HG02642 (cell line): Measurements from ENCODE around the gene EFCAB8.

Experiments used
- ATAC-seq: cut with Tn5 transposase; IDR thresholded peaks from one replicate; pipeline ENCODE4 v1.9.1; 2021; ENCODE audit warnings: mild to moderate bottlenecking; ENCODE audit not compliant: unreplicated experiment, poor library complexity

Gene EFCAB8

DNA sequence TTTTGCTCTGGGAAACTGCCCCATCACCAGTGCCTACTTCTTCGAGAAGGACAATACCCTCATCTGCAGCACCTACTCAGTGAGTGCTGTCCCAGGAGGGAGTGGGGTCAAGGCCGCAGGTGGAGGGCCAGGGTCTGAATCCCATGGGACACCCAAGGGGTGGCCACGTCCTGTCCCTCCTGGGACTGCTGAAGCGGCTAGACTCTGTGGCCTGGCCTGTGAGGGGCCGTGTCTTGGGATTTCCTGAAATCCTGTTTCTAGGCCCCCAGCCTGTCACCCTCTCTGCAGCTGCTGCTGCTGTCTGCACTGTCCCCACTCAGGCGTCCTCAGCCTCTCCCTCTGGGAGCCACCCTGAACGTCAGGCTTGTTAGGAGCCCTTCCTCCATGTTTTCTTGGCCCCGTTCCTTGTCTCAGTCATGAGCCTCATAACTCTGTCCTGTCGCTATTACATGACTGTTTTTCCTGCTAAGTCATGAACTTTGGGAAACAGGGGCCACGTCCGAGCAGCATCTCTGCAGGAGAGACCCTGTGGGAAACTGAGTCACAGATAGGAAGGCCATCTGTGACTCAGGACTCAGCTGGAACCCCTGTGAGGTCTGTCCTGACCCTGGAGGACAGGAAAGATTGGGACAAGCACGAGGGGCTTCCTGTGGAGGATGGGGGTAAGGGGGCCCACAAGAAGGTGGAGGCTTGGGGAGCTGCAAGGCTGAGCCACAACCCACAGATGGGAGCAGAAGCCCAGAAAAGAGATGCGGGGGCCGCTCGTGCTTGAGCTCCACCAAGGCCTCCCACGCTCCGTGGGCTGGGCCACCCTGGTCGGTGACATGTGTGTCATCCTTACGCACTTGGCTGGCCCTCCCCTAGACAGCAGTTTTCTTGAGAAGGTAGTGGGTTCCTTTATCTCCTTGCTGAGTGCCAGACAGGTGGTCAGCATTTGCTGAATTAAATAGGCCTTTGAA is 49.9 kb downstream of the EFCAB8 start:
- ATAC-seq = no peak

DNA sequence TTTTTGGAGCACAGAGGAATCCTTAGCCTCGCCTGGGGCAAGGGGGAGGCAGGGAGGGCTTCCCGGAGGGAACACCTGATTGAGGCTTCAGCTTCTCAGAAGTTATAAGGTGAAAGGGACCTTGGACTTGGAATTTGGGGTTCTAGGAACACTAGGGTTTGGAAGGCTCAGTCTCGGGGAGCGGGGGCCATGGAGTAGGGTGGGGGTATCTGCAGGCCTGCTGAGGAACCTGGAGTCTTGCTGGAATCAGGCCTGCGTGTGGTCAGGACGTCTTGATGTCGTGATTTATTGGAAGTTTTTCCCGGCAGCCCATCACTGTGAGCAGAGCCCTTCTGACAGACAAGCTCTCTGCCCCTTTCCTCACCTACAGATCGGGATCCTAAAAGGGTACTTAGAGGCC is 50.7 kb downstream of the EFCAB8 start:
- ATAC-seq = no peak

DNA sequence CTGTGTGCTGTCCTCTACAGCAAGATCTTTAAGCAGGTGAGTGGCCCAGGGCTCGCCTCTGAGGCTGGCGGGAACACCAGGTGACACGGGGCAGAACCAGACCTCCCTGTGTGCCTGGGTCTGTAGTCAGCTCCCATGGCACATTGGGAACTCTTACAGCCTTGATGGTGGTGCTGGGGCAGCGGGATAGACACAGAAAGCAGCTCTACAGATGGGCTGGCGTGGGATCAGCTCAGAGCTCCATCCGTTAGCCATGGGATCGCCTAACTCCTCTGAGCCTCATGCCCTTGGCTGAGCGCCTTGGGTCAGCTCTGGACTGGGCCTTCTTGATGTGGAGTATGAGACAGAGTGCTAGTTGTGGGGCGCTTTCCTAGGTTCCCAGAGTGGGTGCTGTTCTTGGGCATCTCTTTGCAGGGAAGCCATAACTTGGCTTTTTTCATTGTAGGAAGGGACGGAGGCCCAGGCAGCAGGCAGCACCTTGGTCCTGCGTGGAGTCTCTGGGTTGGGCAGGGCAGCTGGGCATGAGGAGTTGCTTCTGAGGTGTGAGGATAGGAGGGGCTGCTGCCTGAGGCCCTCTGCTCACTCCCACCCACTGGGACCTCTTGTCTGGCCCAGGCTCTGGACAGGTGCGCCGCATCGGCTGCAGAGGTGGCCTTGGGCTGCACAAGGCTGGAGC is 51.3 kb downstream of the EFCAB8 start:
- ATAC-seq = no peak

DNA sequence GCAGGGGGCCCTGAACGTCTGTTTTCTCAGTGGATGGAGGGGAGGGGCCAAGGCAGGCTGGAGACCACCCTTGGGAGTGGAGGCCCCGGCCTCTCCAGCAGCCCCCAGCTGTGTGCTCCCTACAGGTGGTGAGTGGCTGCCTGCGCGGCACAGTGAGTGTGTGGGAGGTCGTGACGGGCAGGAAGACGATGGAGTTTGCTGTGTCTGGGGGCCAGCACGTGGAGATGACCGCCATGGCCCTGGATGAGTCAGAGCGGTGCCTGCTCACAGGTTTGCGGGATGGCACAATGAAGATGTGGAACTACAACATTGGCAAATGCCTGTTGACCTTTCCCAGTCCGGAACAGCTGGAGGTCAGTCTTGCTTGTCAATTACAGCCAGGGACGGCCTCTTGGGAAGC is 52.6 kb downstream of the EFCAB8 start:
- ATAC-seq = no peak

DNA sequence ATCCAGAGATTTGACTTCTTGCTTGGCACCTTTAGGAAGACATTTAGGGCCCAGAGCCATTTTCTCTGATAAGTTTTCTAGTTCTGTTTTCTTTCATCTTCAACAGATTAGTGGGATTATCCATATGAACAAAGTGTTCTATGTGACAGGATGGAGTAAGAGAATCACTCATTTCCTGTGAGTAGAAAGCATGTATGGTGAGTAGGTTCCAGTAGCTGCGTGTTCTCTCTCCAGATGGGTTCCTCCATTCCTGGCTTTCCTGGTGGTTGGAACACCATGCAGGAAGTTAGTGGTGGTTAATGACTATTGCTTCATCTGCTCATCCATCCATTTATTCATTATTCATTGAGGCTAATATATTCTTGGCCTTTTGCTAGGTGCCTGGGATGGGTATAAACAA is 54.0 kb downstream of the EFCAB8 start:
- ATAC-seq = no peak

DNA sequence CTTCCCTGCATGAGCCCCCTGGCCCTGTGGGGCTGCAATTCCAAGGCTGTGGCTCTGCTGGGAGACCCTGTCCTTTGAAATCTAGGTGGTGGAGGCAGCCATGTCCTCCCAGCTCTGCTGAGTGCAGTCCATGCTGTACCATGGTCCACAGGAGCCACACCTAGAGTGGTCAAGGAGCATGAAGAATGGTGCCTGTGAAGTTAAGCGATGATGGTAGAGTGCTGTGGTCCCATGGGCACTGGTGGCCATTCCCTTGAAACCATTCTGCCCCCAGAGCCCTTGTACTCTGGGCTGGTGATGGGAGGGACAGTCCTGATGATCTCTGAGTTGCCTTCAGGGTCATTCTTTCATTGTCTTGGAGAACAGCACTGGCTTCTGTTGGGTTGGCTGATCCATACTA is 55.3 kb downstream of the EFCAB8 start:
- no peak for ATAC-seq

DNA sequence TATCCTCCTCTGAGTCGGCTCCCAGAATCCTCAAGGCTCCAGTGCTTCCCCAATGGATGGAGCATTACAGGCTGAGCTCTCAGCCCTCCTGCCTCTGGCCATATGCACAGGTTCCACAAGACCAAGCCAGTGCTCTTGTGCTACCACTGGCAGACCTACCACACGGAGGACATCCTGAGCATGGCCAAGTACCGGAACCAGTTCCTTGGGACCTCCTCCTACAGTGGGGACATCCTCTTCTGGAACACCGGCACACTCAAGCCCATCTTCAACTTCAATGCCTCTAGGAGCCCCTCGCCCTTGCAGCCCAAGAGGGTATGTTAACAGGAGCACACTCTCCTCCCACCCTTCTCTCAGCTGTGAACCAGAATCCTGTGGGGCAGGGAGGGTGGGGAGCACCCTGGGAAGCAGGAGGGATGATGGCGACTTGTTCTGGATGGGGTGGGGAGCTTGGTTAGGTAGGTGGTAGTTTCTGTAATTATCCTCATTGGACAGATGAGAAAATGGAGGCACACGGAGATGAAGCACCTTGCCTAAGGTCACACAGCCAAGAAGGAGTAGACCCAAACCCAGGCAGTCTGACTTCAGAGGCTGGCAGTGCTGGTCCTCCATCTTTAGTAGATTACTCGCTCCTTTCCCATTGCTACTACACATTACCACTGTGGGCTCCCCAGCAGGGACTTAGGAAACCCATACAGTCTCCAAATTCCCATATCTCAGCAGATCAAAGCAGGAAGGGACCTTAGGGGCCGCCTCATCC is 58.6 kb downstream of the EFCAB8 start:
- no peak for ATAC-seq

DNA sequence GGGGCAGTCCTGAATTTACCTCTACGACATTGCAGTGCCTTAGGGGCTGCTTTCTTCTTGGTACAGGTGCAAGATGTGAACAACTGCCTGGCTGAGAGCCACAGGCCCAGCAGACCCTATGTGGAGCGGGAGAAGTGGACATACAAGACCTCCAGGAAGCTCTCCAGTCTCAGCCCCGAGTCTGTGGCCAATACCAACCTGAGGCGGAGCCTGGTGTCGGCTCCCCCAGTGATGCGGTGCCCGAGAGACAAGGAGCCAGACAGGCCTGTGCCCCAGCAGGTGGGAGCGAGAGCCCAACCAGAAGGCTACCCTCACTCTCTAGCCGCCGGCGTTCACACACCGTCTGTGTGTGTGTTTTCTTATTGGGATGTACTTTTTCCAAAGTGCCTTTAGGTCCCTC is 59.6 kb downstream of the EFCAB8 start:
- ATAC-seq = no peak

DNA sequence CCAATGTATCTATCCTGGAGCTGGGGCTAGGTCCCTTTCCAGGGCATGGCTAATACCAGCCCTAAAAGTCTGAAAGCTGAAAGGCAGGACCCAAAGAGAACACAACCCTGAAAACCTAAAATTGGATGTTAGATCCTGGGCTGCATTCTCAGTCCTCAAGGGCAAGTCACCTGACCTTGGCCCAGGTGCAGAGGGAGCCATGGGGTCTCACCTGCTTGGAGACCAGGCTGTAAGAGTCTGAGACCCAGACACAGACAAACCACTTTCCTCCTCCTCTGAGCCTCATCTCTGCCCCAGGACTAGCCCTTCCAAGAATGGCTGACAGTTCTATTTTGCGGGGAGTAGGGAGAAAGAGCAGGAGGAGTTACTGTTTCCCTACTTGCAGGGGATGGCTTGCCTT is 60.0 kb downstream of the EFCAB8 start:
- ATAC-seq = no peak

DNA sequence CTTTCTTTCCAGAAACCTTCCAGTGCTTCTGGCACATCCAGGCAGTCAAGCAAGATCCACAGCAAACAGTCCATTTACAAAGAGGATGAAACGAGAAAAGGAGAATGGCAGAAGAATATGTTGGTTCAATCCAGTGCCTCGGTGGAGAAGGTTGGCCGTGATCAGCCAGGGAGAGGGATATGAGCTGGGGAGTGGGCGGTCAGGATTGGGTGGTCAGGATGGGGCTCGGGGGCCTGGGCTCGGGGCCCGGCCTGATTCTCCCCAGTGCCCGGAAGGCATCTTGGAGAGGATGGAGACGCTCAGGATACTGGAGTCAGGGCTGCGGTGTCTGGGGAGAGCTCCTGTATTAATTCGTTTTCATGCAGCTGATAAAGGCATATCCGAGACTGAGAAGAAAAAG is 61.3 kb downstream of the EFCAB8 start:
- no peak for ATAC-seq

DNA sequence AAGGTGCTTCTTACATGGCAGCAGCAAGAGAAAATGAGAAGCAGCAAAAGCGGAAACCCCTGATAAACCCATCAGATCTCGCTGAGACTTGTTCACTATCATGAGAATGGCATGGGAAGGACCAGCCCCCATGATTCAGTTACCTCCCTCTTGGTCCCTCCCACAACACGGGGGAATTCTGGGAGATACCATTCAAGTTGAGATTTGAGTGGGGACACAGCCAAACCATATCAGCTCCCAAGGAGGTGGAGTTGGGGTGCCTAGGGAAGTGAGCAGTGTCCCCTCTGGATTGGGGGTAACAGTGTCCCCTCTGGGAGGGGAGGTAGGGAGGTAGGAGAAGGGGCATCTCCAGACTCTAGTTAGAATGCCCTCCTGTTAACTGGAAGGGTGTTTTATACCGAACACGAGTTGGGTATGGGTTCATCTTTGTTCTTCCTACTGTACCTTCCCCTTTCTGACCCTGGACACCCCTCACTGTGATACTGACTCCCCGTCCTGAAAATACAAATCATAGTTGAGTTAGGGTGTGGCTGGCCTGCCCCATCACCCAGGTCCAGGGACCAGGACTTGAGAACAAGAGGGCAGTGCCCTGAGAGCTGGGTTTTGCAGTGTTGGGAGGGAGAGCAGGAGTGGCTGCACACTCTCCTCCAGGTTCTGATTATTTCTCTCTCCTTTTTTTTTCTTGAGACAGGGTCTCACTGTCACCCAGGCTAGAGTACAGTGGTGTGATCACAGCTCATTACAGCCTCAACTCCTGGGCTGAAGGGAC is 62.0 kb downstream of the EFCAB8 start:
- ATAC-seq = no peak

DNA sequence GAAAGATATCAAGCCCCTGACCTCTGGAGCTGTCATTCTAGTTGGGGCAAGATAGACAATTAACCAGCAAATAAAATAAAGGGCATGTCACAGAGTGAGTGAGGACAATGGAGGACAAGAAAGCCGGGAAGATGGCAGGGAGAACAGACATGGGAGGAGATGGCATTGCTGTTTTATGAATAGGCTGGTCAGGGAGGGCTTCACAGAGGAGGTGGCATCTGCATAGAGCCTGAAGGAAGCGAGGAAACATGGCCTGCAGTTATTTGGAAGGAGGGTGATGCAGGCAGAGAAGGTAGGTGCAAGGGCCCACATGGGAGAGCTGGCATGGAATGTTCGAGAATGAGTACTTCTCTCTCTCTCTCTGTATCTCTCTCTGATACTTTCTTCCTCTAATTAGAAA is 63.7 kb downstream of the EFCAB8 start:
- no peak for ATAC-seq

DNA sequence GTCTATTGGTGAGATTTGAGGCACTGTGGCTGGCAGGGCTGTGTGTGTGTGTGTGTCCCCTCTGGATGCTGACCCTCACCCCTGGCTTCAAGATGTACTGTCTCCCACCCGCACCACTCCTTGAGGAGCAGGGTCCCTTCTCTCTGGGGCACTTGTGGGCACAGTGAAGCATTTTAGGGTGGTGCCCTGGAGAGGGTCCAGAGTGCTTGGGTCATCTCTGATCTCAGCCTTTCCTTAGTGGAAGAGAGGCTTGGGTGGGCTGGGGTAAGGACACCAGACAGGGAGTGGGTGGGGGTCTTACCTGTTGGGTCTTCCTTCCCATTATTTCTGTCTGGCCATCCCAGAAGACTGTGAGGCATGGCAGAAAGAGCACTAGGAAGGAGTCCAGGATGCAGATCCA is 66.1 kb downstream of the EFCAB8 start:
- no peak for ATAC-seq

DNA sequence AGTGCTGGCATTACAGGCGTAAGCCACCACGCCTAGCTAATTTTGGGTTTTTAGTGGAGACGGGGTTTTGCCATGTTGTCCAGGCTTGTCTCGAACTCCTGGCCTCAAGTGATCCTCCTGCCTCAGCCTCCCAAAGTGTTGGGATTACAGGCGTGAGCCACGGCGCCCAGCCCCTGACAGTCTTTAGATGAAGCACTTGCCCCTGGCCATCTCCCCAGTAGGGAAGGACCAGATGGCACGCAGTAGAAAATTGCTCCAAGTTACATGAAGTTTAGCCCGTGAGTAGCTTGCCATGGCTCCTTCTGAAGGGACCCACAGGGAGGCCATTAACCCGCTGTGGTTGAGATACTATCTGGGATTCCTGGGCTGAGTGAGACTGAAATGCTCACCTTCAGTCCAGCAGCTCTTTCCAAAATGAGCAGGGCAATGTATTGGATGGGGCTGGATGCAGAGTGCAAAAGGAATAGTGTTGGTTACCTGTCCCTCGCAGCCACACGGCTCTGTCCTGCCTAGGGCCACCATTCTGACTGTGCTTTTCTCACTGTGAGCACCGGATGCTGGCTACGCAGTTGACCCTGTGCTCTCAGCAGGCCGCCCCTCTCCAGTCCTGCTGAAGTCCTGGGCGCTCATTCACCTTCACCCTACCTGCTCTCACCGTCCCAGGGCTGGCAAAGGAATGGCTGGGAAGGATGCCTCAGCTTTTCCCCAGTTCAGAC is 66.9 kb downstream of the EFCAB8 start:
- no peak for ATAC-seq

DNA sequence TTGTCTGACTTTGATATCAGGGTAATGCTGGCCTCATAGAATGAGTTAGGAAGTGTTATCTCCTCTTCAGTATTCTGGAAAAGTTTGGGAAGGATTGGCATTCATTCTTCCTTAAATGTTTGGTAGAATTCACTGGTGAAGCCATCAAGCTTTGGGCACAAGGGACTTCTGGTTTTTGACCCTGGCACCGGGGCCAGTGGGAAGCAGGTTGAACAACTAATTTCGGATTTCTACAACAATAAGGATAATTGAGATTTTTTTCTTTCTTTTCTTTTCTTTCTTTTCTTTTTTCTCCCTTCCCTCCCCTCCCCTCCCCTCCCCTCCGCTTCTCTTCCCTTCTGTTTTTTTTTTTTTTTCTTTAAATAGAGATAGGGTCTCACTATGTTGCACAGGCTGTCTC is 70.4 kb downstream of the EFCAB8 start:
- no peak for ATAC-seq

DNA sequence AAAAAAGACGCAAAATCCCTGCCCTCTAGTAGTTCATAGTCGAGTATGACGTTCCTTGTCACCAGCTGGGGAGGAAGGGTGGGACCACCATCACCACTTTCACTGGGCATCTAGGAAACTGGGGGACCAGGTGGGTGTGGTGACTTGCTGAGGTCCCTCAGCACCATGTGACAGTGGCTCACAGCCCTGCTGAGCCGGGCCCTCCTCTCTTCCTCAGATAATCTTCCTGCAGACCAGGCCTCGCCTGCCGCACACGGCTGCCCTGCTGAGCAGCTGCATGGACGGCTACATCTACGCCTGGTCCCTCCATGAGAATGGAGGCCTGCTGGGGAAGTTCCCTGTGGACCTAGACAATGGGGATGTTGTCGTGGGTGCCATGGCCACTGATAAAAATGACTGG is 71.5 kb downstream of the EFCAB8 start:
- no peak for ATAC-seq

DNA sequence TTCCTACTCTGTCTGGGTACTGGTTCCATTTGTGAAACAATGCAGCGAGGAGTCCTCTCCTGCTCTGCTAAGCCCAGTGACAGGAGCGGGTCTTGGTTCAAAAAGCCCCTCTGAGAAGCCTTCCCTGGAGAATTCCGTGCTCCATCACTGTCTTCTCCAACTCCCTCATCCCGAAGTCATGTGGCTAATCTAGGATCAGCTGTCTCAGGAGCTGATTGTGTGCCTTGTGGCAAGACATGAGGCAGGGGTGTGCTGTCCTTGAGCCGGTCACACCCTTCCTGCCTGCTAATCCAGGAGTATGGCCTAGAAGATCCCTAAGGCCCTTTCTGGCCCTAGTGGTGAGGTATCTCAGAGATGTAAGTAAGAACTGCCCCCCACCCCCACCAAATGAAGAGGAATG is 72.0 kb downstream of the EFCAB8 start:
- no peak for ATAC-seq

DNA sequence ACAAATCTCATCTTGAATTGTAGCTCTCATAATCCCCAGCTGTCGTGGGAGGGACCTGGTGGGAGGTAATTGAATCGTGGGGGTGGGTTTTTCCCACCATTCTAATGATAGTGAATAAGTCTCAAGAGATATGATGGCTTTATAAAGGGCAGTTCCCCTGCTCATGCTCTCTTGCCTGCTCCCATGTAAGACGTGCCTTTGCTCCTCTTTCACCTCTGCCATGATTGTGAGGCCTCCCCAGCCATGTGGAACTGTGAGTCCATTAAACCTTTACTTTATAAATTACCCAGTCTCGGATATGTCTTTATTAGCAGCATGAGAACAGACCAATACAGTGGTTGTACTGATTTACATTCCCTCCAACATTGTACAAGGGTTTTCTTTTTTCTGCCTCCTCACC is 75.9 kb downstream of the EFCAB8 start:
- ATAC-seq = no peak

DNA sequence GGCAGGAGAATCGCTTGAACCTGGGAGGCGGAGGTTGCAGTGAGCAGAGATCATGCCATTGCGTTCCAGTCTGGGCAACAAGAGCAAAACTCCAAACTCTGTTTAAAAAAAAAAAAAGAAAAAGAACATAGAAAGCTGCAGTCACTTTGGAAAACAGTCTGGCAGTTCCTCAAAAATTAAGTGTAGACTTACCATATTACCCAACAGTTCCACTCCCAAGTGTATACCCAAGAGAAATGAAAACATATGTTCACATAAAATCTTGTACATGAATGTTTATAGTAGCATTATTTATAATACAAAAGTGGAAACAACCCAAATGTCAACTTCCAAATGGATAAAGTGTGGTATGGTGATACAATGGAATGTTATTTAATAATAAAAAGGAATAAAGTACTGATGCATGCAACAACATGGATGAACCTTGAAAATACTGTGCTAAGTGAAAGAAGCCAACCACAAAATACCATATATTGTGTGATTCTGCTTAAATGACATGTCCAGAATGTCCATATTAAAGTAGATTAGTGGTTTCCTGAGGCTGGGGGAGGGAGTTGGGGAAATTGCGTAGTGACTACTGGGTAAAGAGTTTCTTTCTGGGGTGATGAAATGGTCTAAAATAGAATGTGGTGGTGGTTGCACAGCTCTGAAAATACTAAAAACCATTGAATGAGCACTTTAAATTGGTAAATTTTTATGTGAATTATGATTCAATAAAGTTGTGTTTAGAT is 82.6 kb downstream of the EFCAB8 start:
- no peak for ATAC-seq
